HCT116 (cell line): Measurements from ENCODE around the gene HOXD13. TPM values are rescaled to one million over a fixed set of nuclear protein-coding genes. Genes with fewer than 3 reads are reported as not detected.

ENCODE experiments used
- ATAC-seq: fragments of 200-7000 bp; cut with Tn5 transposase; 2 replicates; pipeline ENCODE4 v1.9.1; 2020; ENCODE audit warnings: mild to moderate bottlenecking, moderate library complexity
- BruUV-seq: library from RNA; stranded (reverse); fragments of 400-500 nt; replicated peaks from 2 replicates; lab custom pipeline; 2021; lab: Mats Ljungman, UMichigan
- CTCF ChIA-PET: fragments of 300-600 bp; sonication (Branson Sonifier 250); formaldehyde crosslinking; loops from one replicate; lab custom pipeline; 2021; ENCODE audit warnings: antibody characterized with exemption; lab: Charles Lee
- POLR2A ChIA-PET: fragments of 300-600, 350-600 bp; sonication (Branson Sonifier 250); formaldehyde crosslinking; loops from one replicate; lab custom pipeline; 2021; ENCODE audit warnings: antibody characterized with exemption; lab: Charles Lee
- RAD21 ChIA-PET, 2 experiments: fragments of 300-600 bp; sonication (Branson Sonifier 250); formaldehyde crosslinking; loops; one replicate each; lab custom pipeline; 2023; ENCODE audit warnings: low total read pairs in 2 of 2; ENCODE audit not compliant: uncharacterized antibody in 2 of 2, unreplicated experiment in 2 of 2, low non-redundant PET in 1 of 2; lab: Charles Lee
- DNase-seq: peaks from one replicate; pipeline ENCODE4 v3.0.0-alpha.2; 2010; ENCODE audit warnings: low read depth, low spot score
- H2AFZ ChIP-seq: fragments of 200-600 bp; shearing (Covaris generic), sonication (generic); 2 replicates; pipeline ENCODE4 v1.6.1; 2017; ENCODE audit warnings: low read depth, mixed run types, mixed read lengths, antibody characterized with exemption, low read length; ENCODE audit not compliant: poor library complexity, severe bottlenecking
- H3K27ac ChIP-seq: 2 replicates; pipeline ENCODE4 v1.5.1; 2012; ENCODE audit warnings: low read depth, low read length
- H3K27me3 ChIP-seq: fragments of 200-600 bp; sonication (generic); 2 replicates; pipeline ENCODE4 v1.6.1; 2016; ENCODE audit warnings: mixed run types, low read length, mixed read lengths; ENCODE audit not compliant: insufficient read depth
- H3K36me3 ChIP-seq, 2 experiments: fragments of 200-500 bp in 1 of 2; fragments of 200-600 bp in 1 of 2; sonication (Bioruptor generic) in 1 of 2; sonication (generic) in 1 of 2; 2 replicates each; pipeline versions ENCODE4 v1.5.1 to v1.6.1; 2014 to 2016; ENCODE audit warnings: low read length in 2 of 2, inconsistent platforms in 1 of 2, mixed read lengths in 1 of 2, mixed run types in 1 of 2; ENCODE audit not compliant: insufficient read depth in 2 of 2, control insufficient read depth in 1 of 2
- H3K4me1 ChIP-seq, 2 experiments: fragments of 200-600 bp in 1 of 2; sonication (generic) in 1 of 2; 2 replicates each; pipeline versions ENCODE4 v1.5.1 to v1.6.1; 2012 to 2017; ENCODE audit warnings: low read length in 2 of 2, inconsistent platforms in 1 of 2, mild to moderate bottlenecking in 1 of 2, mixed read lengths in 1 of 2, mixed run types in 1 of 2, moderate library complexity in 1 of 2; ENCODE audit not compliant: insufficient read depth in 2 of 2, control insufficient read depth in 1 of 2
- H3K4me2 ChIP-seq: fragments of 200-600 bp; sonication (generic); 2 replicates; pipeline ENCODE4 v1.6.1; 2017; ENCODE audit warnings: mixed run types, low read length, mixed read lengths
- H3K4me3 ChIP-seq, 2 experiments: fragments of 200-600 bp in 1 of 2; sonication (generic) in 1 of 2; replicated peaks in 1 of 2; 2 replicates each; pipeline ENCODE4 v1.5.1; 2011 to 2016; ENCODE audit warnings: low read length in 2 of 2, control low read depth in 1 of 2, low read depth in 1 of 2, mild to moderate bottlenecking in 1 of 2, mixed read lengths in 1 of 2, mixed run types in 1 of 2
- H3K79me2 ChIP-seq: fragments of 200-600 bp; sonication (generic); 2 replicates; pipeline ENCODE4 v1.6.1; 2017; ENCODE audit warnings: mild to moderate bottlenecking, mixed run types, low read length, moderate library complexity, mixed read lengths; ENCODE audit not compliant: insufficient read depth
- H3K9ac ChIP-seq: fragments of 200-600 bp; sonication (generic); 2 replicates; pipeline ENCODE4 v1.6.1; 2016; ENCODE audit warnings: low read length, mixed read lengths
- H3K9me2 ChIP-seq: fragments of 200-600 bp; sonication (generic), shearing (Covaris generic); 2 replicates; pipeline ENCODE4 v1.6.1; 2017; ENCODE audit warnings: mixed run types, mild to moderate bottlenecking, moderate library complexity; ENCODE audit not compliant: insufficient read depth
- H3K9me3 ChIP-seq, 2 experiments: fragments of 200-500 bp in 1 of 2; fragments of 200-600 bp in 1 of 2; sonication (Bioruptor generic) in 1 of 2; sonication (generic) in 1 of 2; 2 replicates each; pipeline ENCODE4 v1.6.1; 2014 to 2017; ENCODE audit warnings: low read length in 2 of 2, mixed read lengths in 2 of 2, inconsistent platforms in 1 of 2, low read depth in 1 of 2, mild to moderate bottlenecking in 1 of 2, mixed run types in 1 of 2, moderate library complexity in 1 of 2; ENCODE audit not compliant: control insufficient read depth in 1 of 2, insufficient read depth in 1 of 2
- H4K20me1 ChIP-seq: fragments of 200-600 bp; sonication (generic), shearing (Covaris generic); 2 replicates; pipeline ENCODE4 v1.6.1; 2017; ENCODE audit warnings: mixed run types, mild to moderate bottlenecking, moderate library complexity; ENCODE audit not compliant: insufficient read depth
- ATF3 ChIP-seq: IDR thresholded peaks from 2 replicates; pipeline ENCODE4 v1.6.1; 2012
- JUND ChIP-seq: IDR thresholded peaks from 2 replicates; pipeline ENCODE4 v1.6.1; 2012
- POLR2A ChIP-seq: IDR thresholded peaks from 2 replicates; pipeline ENCODE4 v1.7.0; 2011; ENCODE audit warnings: borderline replicate concordance; ENCODE audit not compliant: insufficient read depth, insufficient read length; ENCODE audit errors: extremely low read depth
- POLR2AphosphoS5 ChIP-seq: IDR thresholded peaks from 2 replicates; pipeline ENCODE4 v1.6.1; 2011; ENCODE audit warnings: mild to moderate bottlenecking, low read depth, low read length, moderate library complexity
- RAD21 ChIP-seq: IDR thresholded peaks from 2 replicates; pipeline ENCODE4 v1.6.1; 2012; ENCODE audit warnings: low read depth, mild to moderate bottlenecking
- SIN3A ChIP-seq: IDR thresholded peaks from 2 replicates; pipeline ENCODE4 v1.6.1; 2012; ENCODE audit warnings: low read depth
- SP1 ChIP-seq: IDR thresholded peaks from 2 replicates; pipeline ENCODE4 v1.6.1; 2012; ENCODE audit warnings: low read depth
- ZFX ChIP-seq: fragments of 450-650 bp; IDR thresholded peaks from 2 replicates; pipeline ENCODE4 v1.6.1; 2017
- ZNF274 ChIP-seq: fragments of 200-500 bp; sonication (Bioruptor generic); IDR thresholded peaks from 2 replicates; pipeline ENCODE4 v1.6.1; 2014; ENCODE audit warnings: mild to moderate bottlenecking, low read depth, low read length, inconsistent platforms
- intact Hi-C: fragments of 100-400 bp; cut with micrococcal nuclease; formaldehyde crosslinking; loops from 2 replicates; pipeline ENCODE4 v1.10.0; 2022
- total RNA-seq: library from RNA; stranded (reverse); gene quantifications from one replicate; pipeline ENCODE4 v1.2.1, GENCODE V29; 2021; ENCODE audit not compliant: unreplicated experiment
- TF ChIP-seq, protein P1 (sequence below): IDR thresholded peaks from 2 replicates; pipeline ENCODE4 v1.6.1; 2012

HOXD13 gene
- total RNA-seq, 1 experiment from 2014 or later: not detected

DNA sequence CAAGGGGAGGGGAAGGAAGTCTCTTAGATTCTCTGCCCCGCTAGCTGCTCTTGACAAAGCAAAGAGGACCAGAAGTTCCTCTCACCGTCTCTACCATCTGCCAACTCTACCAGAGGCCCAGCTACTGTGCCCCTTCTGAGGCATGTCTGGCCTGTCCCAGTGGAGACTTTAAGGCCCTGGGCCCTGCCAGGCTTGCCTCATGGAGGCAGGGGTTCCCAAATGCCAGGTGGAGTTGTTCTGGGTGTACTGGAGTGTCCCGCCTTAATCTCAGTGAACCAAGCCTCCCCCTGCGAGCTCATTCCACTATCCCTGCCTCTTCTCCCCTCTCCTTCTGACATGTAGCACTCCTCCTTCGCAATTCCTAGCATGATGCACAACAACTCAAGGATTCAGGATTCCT, 9.3 kb downstream of the HOXD13 start:
- Histone ChIP-seq H3K79me2 (no peaks in the 10 kb centered on the region), H4K20me1 (no peaks in the 10 kb centered on the region), H3K4me3 (no peak overlapping the region), H3K9me2 (no peaks in the 10 kb centered on the region), H3K4me1 (peaks cover 3 to 21% of the 10 kb centered on the region in 2 experiments; a peak in 3 of 4 replicates), H3K9me3 (no peaks in the 10 kb centered on the region), H3K36me3 (no peaks in the 10 kb centered on the region), H3K9ac (no peak overlapping the region), H2AFZ (no peak overlapping the region), H3K27me3 (no peaks in the 10 kb centered on the region), H3K27ac (no peak overlapping the region), H3K4me2 (no peak overlapping the region)
- no peak for DNase-seq
- intact Hi-C loops: no loop called here
- no TSS peak for BruUV-seq
- CTCF ChIA-PET: interaction anchor here (1.5 kb wide), 1 partner anchor 9 kb away, joined by 7 read pairs; no protein-coding TSS in a partner anchor
- POLR2A ChIA-PET: no interaction called here
- ATAC-seq: no peak
- TF ChIP-seq, protein P1, sequence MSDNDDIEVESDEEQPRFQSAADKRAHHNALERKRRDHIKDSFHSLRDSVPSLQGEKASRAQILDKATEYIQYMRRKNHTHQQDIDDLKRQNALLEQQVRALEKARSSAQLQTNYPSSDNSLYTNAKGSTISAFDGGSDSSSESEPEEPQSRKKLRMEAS: no peak
- TF ChIP-seq POLR2A (no peak), SP1 (no peak), ZNF274 (no peak), POLR2AphosphoS5 (no peak)
- RAD21 ChIA-PET: no interaction called here

- Histone ChIP-seq H3K4me1 (peaks cover 0 to 20% of the 10 kb centered on the region in 2 experiments; a peak in 2 of 4 replicates), H3K27me3 (no peaks in the 10 kb centered on the region), H3K36me3 (no peaks in the 10 kb centered on the region), H3K4me2 (no peak overlapping the region), H2AFZ (no peak overlapping the region), H3K4me3 (no peak overlapping the region), H4K20me1 (no peaks in the 10 kb centered on the region), H3K79me2 (no peaks in the 10 kb centered on the region), H3K9me3 (no peaks in the 10 kb centered on the region), H3K27ac (no peak overlapping the region), H3K9ac (no peak overlapping the region), H3K9me2 (no peaks in the 10 kb centered on the region)
- ChIA-PET POLR2A (no interaction called here), RAD21 (no interaction called here), CTCF (interaction anchor here (1.5 kb wide), 1 partner anchor 9 kb away, joined by 7 read pairs; no protein-coding TSS in a partner anchor)
- no peak for DNase-seq
- intact Hi-C loops: no loop called here
- ATAC-seq: no peak
- BruUV-seq: no TSS peak
- TF ChIP-seq ZFX (no peak), SIN3A (no peak), ATF3 (no peak), RAD21 (no peak), SP1 (no peak), JUND (no peak)
- TF ChIP-seq, protein P1: no peak
- TF ChIP-seq, all 23 proteins: peak for 0
Observed at GRCh38 chr2:176102309-176102866, 9.9 kb downstream of the HOXD13 start.
